Endothelial cell of umbilical vein (primary cell): ENCODE results near the gene BMPER. TPM values are rescaled to one million over a fixed set of nuclear protein-coding genes. Genes with fewer than 3 reads are reported as not detected.

Experiments
- BruUV-seq: library from RNA; stranded (reverse); fragments of 400-500 nt; replicated peaks from 2 replicates; lab custom pipeline; 2021; lab: Mats Ljungman, UMichigan
- CTCF ChIA-PET: fragments of 300-600, 350-600 bp; sonication (Branson Sonifier 250); formaldehyde crosslinking; loops from one replicate; lab custom pipeline; 2021; ENCODE audit warnings: antibody characterized with exemption, inconsistent platforms; lab: Charles Lee
- POLR2A ChIA-PET: fragments of 300-600, 350-600 bp; sonication (Branson Sonifier 250); formaldehyde crosslinking; loops from one replicate; lab custom pipeline; 2021; ENCODE audit warnings: antibody characterized with exemption, inconsistent platforms; lab: Charles Lee
- DNase-seq: peaks from one replicate; pipeline ENCODE4 v3.0.0-alpha.2; 2011; ENCODE audit warnings: low read depth, low spot score
- FAIRE-seq: peaks from 2 replicates; lab custom pipeline; 2011; peaks lifted over from hg19 to GRCh38; lab: Jason Lieb, UNC
- H2AFZ ChIP-seq: 2 replicates; pipeline ENCODE4 v1.6.0; 2012; ENCODE audit warnings: low read depth, low read length, control low read depth, inconsistent platforms
- H3K27ac ChIP-seq: 2 replicates; pipeline ENCODE4 v1.5.1; 2011; ENCODE audit warnings: low read depth, mild to moderate bottlenecking, control low read depth, low read length, moderate library complexity; ENCODE audit not compliant: insufficient read depth
- H3K27me3 ChIP-seq, 2 experiments: 2 replicates each; pipeline versions ENCODE4 v1.6.0 to v1.6.1; 2011; ENCODE audit warnings: low read length in 2 of 2, mixed read lengths in 1 of 2; ENCODE audit not compliant: control insufficient read depth in 2 of 2, insufficient read depth in 2 of 2
- H3K36me3 ChIP-seq, 2 experiments: 2 replicates in 1 of 2; 3 replicates in 1 of 2; pipeline ENCODE4 v1.5.1; 2011; ENCODE audit warnings: low read length in 2 of 2, mild to moderate bottlenecking in 1 of 2, moderate library complexity in 1 of 2; ENCODE audit not compliant: control insufficient read depth in 2 of 2, insufficient read depth in 2 of 2; ENCODE audit errors: extremely low read depth in 1 of 2
- H3K4me1 ChIP-seq: 3 replicates; pipeline ENCODE4 v1.5.1; 2011; ENCODE audit warnings: mild to moderate bottlenecking, low read length; ENCODE audit not compliant: control insufficient read depth, insufficient read depth; ENCODE audit errors: extremely low read depth
- H3K4me2 ChIP-seq: 2 replicates; pipeline ENCODE4 v1.6.1; 2011; ENCODE audit warnings: low read length, control low read depth, mixed read lengths; ENCODE audit not compliant: insufficient read depth
- H3K4me3 ChIP-seq, 3 experiments: fragments of 200-600 bp in 1 of 3; sonication (generic), shearing (Covaris generic) in 1 of 3; replicated peaks in 1 of 3; 2 replicates each; pipeline ENCODE4 v1.5.1; 2011 to 2016; ENCODE audit warnings: control low read depth in 3 of 3, low read length in 3 of 3, mild to moderate bottlenecking in 2 of 3, inconsistent platforms in 1 of 3, low read depth in 1 of 3, moderate library complexity in 1 of 3; ENCODE audit not compliant: insufficient read depth in 1 of 3
- H3K79me2 ChIP-seq: 2 replicates; pipeline ENCODE4 v1.6.0; 2012; ENCODE audit warnings: low read length, inconsistent platforms; ENCODE audit not compliant: control insufficient read depth, insufficient read depth
- H3K9ac ChIP-seq: replicated peaks from 2 replicates; pipeline ENCODE3; 2011; ENCODE audit warnings: low read length, control low read depth; ENCODE audit not compliant: insufficient read depth; ENCODE audit errors: extremely low read depth
- H3K9me1 ChIP-seq: replicated peaks from 3 replicates; pipeline ENCODE4 v1.6.0; 2011; ENCODE audit warnings: mild to moderate bottlenecking, low read length; ENCODE audit not compliant: control insufficient read depth, insufficient read depth; ENCODE audit errors: extremely low read depth
- H3K9me3 ChIP-seq: replicated peaks from 2 replicates; pipeline ENCODE4 v1.5.1; 2012; ENCODE audit warnings: low read length, inconsistent platforms; ENCODE audit not compliant: control insufficient read depth, insufficient read depth
- H4K20me1 ChIP-seq: replicated peaks from 2 replicates; pipeline ENCODE3; 2011; ENCODE audit warnings: mild to moderate bottlenecking, low read length; ENCODE audit not compliant: control insufficient read depth, insufficient read depth; ENCODE audit errors: extremely low read depth
- CTCF ChIP-seq, 2 donors: IDR thresholded peaks; 1 replicate in 1 of 2; 2 replicates in 1 of 2; pipeline ENCODE4 v1.5.1; 2011; ENCODE audit warnings: low read length in 2 of 2, mild to moderate bottlenecking in 2 of 2, moderate library complexity in 2 of 2, control low read depth in 1 of 2, inconsistent platforms in 1 of 2, low read depth in 1 of 2; ENCODE audit not compliant: insufficient read depth in 1 of 2; ENCODE audit errors: extremely low read depth in 1 of 2
- EZH2 ChIP-seq: IDR thresholded peaks from 2 replicates; pipeline ENCODE4 v1.6.1; 2012; ENCODE audit warnings: borderline replicate concordance, low read depth, mild to moderate bottlenecking, moderate library complexity, low read length, inconsistent platforms; ENCODE audit not compliant: severe bottlenecking
- FOS ChIP-seq: IDR thresholded peaks from 2 replicates; pipeline ENCODE4 v1.6.1; 2011; ENCODE audit warnings: mild to moderate bottlenecking, low read length, moderate library complexity, borderline replicate concordance; ENCODE audit not compliant: insufficient read depth
- GATA2 ChIP-seq: IDR thresholded peaks from 2 replicates; pipeline ENCODE4 v1.7.0; 2011; ENCODE audit warnings: low read depth, mild to moderate bottlenecking, moderate library complexity, mixed read lengths, low read length; ENCODE audit not compliant: insufficient read length, insufficient read depth
- JUN ChIP-seq: IDR thresholded peaks from 2 replicates; pipeline ENCODE4 v1.6.1; 2011; ENCODE audit warnings: borderline replicate concordance, low read depth; ENCODE audit not compliant: insufficient read length, insufficient read depth
- MAX ChIP-seq: IDR thresholded peaks from 2 replicates; pipeline ENCODE4 v1.6.1; 2011; ENCODE audit not compliant: insufficient read depth, insufficient read length
- MYC ChIP-seq: IDR thresholded peaks from one replicate; pipeline ENCODE4 v1.6.1; 2011; ENCODE audit warnings: mild to moderate bottlenecking, low read depth, low read length
- POLR2A ChIP-seq: IDR thresholded peaks from 2 replicates; pipeline ENCODE4 v1.6.1; 2012; ENCODE audit warnings: low read depth, mild to moderate bottlenecking, control low read depth, low read length
- POLR2AphosphoS5 ChIP-seq: IDR thresholded peaks from 2 replicates; pipeline ENCODE4 v1.6.1; 2012; ENCODE audit warnings: low read depth, mild to moderate bottlenecking, control low read depth, low read length, moderate library complexity; ENCODE audit not compliant: insufficient read depth
- dilution Hi-C: fragments of 300-500 bp; cut with MboI; formaldehyde crosslinking; loops from one replicate; pipeline ENCODE4 v1.15.0; 2019; ENCODE audit warnings: low sequenced_read_pairs; ENCODE audit not compliant: extremely low pct_ligation_motif_present
- intact Hi-C: fragments of 100-400 bp; cut with micrococcal nuclease; formaldehyde crosslinking; loops from one replicate; pipeline ENCODE4 v1.10.0; 2022
- polyA plus RNA-seq, 4 experiments: library from polyadenylated mRNA; depleted of rRNA in 3 of 4; stranded (reverse) in 3 of 4; unstranded in 1 of 4; fragments of >200 nt; gene quantifications; 2 replicates each; pipeline versions ENCODE4 v1.2.1 to v1.2.3, GENCODE V29; 2011 to 2012; ENCODE audit warnings: missing spikeins in 1 of 4
- total RNA-seq: library from RNA; stranded (reverse); gene quantifications from 2 replicates; pipeline ENCODE4 v1.2.3, GENCODE V29; 2021

The BMPER gene
- total and polyA plus RNA-seq, 2 donors (not counting 3 experiments of a cell fraction or from before 2014, with no cell fraction given): 0.10 to 0.13 TPM

GRCh38 chr7:33901847-33902246 lies 3.5 kb upstream of the BMPER start:
- ChIA-PET POLR2A (no interaction called here), CTCF (interaction anchor here (1.0 kb wide), 1 partner anchor 443 kb away, joined by 3 read pairs; no protein-coding TSS in a partner anchor)
- H2AFZ ChIP-seq: no peak overlapping the region
- H3K4me1 ChIP-seq: peaks cover 11% of the 10 kb centered on the region
- dilution Hi-C loops (no loop called here), intact Hi-C loops (no loop called here)
- DNase-seq: no peak
- H3K4me3 ChIP-seq: no peak overlapping the region
- H3K9me3 ChIP-seq: no peaks in the 10 kb centered on the region
- no TSS peak for BruUV-seq
- H3K9ac ChIP-seq: no peak overlapping the region
- no peak overlapping the region for H3K4me2 ChIP-seq
- no peaks in the 10 kb centered on the region for H3K79me2 ChIP-seq
- peaks cover 7 to 15% of the 10 kb centered on the region in 2 experiments for H3K27me3 ChIP-seq
- no peaks in the 10 kb centered on the region for H3K9me1 ChIP-seq
- no peak overlapping the region for H3K27ac ChIP-seq
- no peak for FAIRE-seq
- TF ChIP-seq JUN (no peak), POLR2A (no peak), CTCF (IDR thresholded peaks at IDR 0.05; ENCODE audit: extremely low read depth in 1 of 2, insufficient read depth in 1 of 2, low read depth in 1 of 2, low read length in 2 of 2) (no peak), GATA2 (no peak), POLR2AphosphoS5 (no peak), MYC (no peak)
- no peaks in the 10 kb centered on the region for H3K36me3 ChIP-seq
- no peaks in the 10 kb centered on the region for H4K20me1 ChIP-seq

GRCh38 chr7:33902746-33903145 lies 2.6 kb upstream of the BMPER start:
- DNase-seq (no peak), FAIRE-seq (no peak)
- Histone ChIP-seq H3K27ac (no peak overlapping the region), H4K20me1 (no peaks in the 10 kb centered on the region), H2AFZ (no peak overlapping the region), H3K4me1 (peaks cover 11% of the 10 kb centered on the region), H3K79me2 (no peaks in the 10 kb centered on the region), H3K4me3 (no peak overlapping the region), H3K27me3 (peaks cover 12 to 24% of the 10 kb centered on the region in 2 experiments), H3K9me3 (no peaks in the 10 kb centered on the region), H3K36me3 (no peaks in the 10 kb centered on the region), H3K9me1 (no peaks in the 10 kb centered on the region), H3K9ac (no peak overlapping the region), H3K4me2 (no peak overlapping the region)
- CTCF ChIA-PET: interaction anchor here (1.0 to 3.2 kb wide), 5 partner anchors 24 to 187 kb away, joined by 3 to 42 read pairs (median 4); no protein-coding TSS in a partner anchor
- POLR2A ChIA-PET: no interaction called here
- dilution Hi-C loops (no loop called here), intact Hi-C loops (no loop called here)
- BruUV-seq: no TSS peak
- TF ChIP-seq POLR2AphosphoS5: no peak
- TF ChIP-seq GATA2: no peak
- TF ChIP-seq POLR2A: no peak
- TF ChIP-seq FOS: no peak
- no peak for TF ChIP-seq EZH2
- TF ChIP-seq MAX: no peak
- TF ChIP-seq MYC: no peak
- no peak for TF ChIP-seq CTCF (IDR thresholded peaks at IDR 0.05; ENCODE audit: extremely low read depth in 1 of 2, insufficient read depth in 1 of 2, low read depth in 1 of 2, low read length in 2 of 2)
- no peak for TF ChIP-seq JUN
